ENCODE data around the gene TTLL5. TPM values are rescaled to one million over a fixed set of nuclear protein-coding genes. Genes with fewer than 3 reads are reported as not detected.

TTLL5 gene
- total RNA-seq, 1 donor from 2014 or later = 51.9 TPM

GRCh38 chr14:75628816-75629215, 32.2 kb upstream of the TTLL5 start:
- Mint-ChIP-seq H3K36me3 (ENCODE audit: insufficient read depth) (no peaks in the 10 kb centered on the region), H3K4me1 (ENCODE audit: low read depth) (peaks cover 15% of the 10 kb centered on the region), H3K9me3 (ENCODE audit: low read depth) (no peaks in the 10 kb centered on the region), H3K27ac (no peak overlapping the region), H3K27me3 (peaks cover 6% of the 10 kb centered on the region), H3K4me3 (ENCODE audit: low read depth) (no peak overlapping the region)
- no peak for DNase-seq (ENCODE audit: low spot score, unreplicated experiment)
- TF ChIP-seq, protein P1, sequence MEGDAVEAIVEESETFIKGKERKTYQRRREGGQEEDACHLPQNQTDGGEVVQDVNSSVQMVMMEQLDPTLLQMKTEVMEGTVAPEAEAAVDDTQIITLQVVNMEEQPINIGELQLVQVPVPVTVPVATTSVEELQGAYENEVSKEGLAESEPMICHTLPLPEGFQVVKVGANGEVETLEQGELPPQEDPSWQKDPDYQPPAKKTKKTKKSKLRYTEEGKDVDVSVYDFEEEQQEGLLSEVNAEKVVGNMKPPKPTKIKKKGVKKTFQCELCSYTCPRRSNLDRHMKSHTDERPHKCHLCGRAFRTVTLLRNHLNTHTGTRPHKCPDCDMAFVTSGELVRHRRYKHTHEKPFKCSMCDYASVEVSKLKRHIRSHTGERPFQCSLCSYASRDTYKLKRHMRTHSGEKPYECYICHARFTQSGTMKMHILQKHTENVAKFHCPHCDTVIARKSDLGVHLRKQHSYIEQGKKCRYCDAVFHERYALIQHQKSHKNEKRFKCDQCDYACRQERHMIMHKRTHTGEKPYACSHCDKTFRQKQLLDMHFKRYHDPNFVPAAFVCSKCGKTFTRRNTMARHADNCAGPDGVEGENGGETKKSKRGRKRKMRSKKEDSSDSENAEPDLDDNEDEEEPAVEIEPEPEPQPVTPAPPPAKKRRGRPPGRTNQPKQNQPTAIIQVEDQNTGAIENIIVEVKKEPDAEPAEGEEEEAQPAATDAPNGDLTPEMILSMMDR (IDR thresholded peaks at IDR 0.05; ENCODE audit: unreplicated experiment) = no peak

DNA sequence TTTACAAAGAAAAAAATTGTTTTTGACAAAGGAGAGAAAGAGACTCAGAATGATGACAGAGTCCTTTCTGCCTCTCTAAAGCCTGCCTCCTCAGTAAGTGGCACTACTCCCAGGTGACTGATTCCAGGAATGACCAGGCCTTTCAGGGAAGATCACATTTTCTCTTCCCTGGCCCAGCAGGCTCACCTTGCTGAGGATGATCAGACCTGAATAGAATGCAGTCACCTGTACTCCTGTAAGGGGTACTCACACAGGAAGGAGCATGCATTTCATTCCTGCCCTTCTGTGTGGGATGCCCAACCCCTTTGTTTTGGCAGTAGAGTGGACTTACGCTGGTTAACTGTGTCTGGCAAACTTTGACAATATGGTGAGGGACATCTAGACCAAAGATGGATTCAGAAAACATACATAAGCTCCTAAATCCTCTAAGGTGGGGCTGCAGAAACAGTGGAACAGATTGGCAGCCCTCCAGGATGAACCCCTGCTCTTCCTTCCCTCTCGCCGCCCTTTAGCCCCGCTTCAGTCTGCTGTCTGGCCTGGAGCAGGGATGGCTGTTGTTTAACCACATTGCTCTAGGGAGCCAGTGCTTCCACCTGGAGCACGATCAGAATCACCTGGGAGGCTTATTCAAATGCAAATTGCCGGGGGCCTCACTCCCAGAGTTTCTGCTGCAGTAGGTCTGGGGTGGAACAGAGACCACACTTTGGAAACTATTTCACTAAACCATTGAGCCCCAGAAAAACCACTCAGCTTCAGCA, 30.2 kb upstream of the TTLL5 start:
- Mint-ChIP-seq H3K4me1 (ENCODE audit: low read depth) (peaks cover 17% of the 10 kb centered on the region), H3K4me3 (ENCODE audit: low read depth) (no peak overlapping the region), H3K27ac (no peak overlapping the region), H3K36me3 (ENCODE audit: insufficient read depth) (no peaks in the 10 kb centered on the region), H3K27me3 (peaks cover 9% of the 10 kb centered on the region), H3K9me3 (ENCODE audit: low read depth) (no peaks in the 10 kb centered on the region)
- TF ChIP-seq, protein P1 (IDR thresholded peaks at IDR 0.05; ENCODE audit: unreplicated experiment) = no peak
- DNase-seq (ENCODE audit: low spot score, unreplicated experiment) = no peak

DNA sequence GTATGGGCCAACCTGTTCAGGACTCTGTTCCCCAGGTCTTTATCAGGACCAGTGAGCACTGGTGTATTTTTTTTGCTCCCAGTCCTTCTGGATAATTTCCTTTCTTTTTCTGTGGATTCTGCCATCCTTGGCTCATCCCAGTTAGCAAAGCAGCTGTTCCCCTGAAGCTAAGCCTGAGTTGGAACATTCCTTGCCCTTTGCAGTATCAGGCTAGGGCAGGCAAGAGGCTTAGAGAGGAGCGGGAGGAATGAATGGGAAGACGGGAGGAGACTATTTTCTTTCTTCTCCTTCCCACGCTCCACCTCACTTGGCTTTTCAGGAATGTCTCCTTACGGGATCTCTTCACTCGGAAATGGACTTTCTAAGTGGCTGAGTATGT, 29.6 kb upstream of the TTLL5 start:
- H3K4me1 Mint-ChIP-seq (ENCODE audit: low read depth) = peaks cover 17% of the 10 kb centered on the region
- H3K27ac Mint-ChIP-seq = no peak overlapping the region
- TF ChIP-seq, protein P1 (IDR thresholded peaks at IDR 0.05; ENCODE audit: unreplicated experiment) = no peak
- no peaks in the 10 kb centered on the region for H3K9me3 Mint-ChIP-seq (ENCODE audit: low read depth)
- no peak for DNase-seq (ENCODE audit: low spot score, unreplicated experiment)
- H3K36me3 Mint-ChIP-seq (ENCODE audit: insufficient read depth) = no peaks in the 10 kb centered on the region
- peaks cover 10% of the 10 kb centered on the region for H3K27me3 Mint-ChIP-seq
- no peak overlapping the region for H3K4me3 Mint-ChIP-seq (ENCODE audit: low read depth)

DNA sequence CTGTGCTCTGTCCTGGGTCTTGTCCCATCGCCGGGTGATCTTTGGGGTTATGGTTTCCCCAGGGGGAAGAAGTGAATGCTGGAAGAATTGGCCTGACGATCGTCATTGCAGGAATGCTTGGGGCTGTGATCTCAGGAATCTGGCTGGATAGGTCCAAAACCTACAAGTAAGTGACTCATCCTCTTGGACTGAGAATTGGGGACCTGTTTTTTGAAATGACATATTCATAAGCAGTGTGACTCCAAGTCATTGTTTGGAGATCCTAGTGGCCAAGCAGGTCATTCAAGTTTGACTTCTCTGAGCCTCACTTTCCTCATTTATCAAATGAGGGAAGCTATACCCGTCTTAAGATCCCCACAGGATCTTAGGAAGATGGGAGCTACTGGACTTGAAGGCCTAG, 26.2 kb upstream of the TTLL5 start:
- Mint-ChIP-seq H3K4me3 (ENCODE audit: low read depth) (no peak overlapping the region), H3K27me3 (peaks cover 18% of the 10 kb centered on the region), H3K27ac (no peak overlapping the region), H3K36me3 (ENCODE audit: insufficient read depth) (no peaks in the 10 kb centered on the region), H3K4me1 (ENCODE audit: low read depth) (peaks cover 10% of the 10 kb centered on the region), H3K9me3 (ENCODE audit: low read depth) (no peaks in the 10 kb centered on the region)
- TF ChIP-seq, protein P1 (IDR thresholded peaks at IDR 0.05; ENCODE audit: unreplicated experiment) = no peak
- no peak for DNase-seq (ENCODE audit: low spot score, unreplicated experiment)

DNA sequence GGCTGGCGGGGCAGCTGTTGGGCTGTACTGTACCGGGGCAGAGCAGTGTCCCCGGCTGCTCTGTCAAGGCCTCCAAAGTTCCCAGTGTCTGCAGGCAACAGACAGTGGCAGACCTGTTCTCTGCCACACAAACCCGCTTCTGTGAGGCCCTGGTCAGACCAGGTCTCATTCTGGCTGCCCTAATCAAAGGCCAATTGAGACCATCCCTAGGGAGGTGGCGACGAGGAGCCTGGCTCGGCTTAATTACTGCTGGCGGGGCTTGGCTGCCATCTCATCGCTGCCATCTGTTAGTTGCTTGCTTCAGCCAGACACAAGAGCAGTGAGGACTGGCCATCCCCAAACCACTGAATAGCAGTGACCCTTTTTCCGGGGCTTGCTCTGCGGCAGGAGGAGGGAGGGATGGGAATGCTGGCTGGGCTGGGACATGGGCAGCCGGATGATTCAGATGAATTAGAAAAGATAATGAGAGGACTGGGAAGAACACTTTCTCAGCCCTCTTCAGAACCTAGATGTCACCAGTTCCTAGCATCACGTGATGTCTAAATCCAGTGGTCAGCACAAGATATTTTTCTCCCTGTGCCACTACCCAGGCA, 24.9 kb upstream of the TTLL5 start:
- Mint-ChIP-seq H3K27ac (no peak overlapping the region), H3K4me3 (ENCODE audit: low read depth) (no peak overlapping the region), H3K4me1 (ENCODE audit: low read depth) (peaks cover 5% of the 10 kb centered on the region), H3K9me3 (ENCODE audit: low read depth) (no peaks in the 10 kb centered on the region), H3K27me3 (peaks cover 18% of the 10 kb centered on the region), H3K36me3 (ENCODE audit: insufficient read depth) (no peaks in the 10 kb centered on the region)
- TF ChIP-seq, protein P1 (IDR thresholded peaks at IDR 0.05; ENCODE audit: unreplicated experiment) = no peak
- no peak for DNase-seq (ENCODE audit: low spot score, unreplicated experiment)
